Mononuclear cell (primary cell): ENCODE data around the gene EPB41. TPM values are rescaled to one million over a fixed set of nuclear protein-coding genes. Genes with fewer than 3 reads are reported as not detected.

Experiments
- H3K27me3 ChIP-seq: 2 replicates; pipeline ENCODE4 v1.6.0; 2011; ENCODE audit warnings: low read length, control low read depth; ENCODE audit not compliant: insufficient read depth
- H3K4me1 ChIP-seq: 2 replicates; pipeline ENCODE4 v1.5.1; 2011; ENCODE audit warnings: mild to moderate bottlenecking, low read length, control low read depth; ENCODE audit not compliant: insufficient read depth
- H3K4me3 ChIP-seq: 2 replicates; pipeline ENCODE4 v1.5.1; 2011; ENCODE audit warnings: mild to moderate bottlenecking, low read length, moderate library complexity
- H3K9me3 ChIP-seq: 2 replicates; pipeline ENCODE4 v1.5.1; 2011; ENCODE audit warnings: low read depth, mild to moderate bottlenecking, control low read depth, low read length
- total RNA-seq: library from RNA; depleted of rRNA; stranded (reverse); fragments of >200 nt; gene quantifications from one replicate; pipeline ENCODE4 v1.2.3, GENCODE V29; 2012

EPB41 gene
- total RNA-seq, 1 donor: 159 TPM

DNA sequence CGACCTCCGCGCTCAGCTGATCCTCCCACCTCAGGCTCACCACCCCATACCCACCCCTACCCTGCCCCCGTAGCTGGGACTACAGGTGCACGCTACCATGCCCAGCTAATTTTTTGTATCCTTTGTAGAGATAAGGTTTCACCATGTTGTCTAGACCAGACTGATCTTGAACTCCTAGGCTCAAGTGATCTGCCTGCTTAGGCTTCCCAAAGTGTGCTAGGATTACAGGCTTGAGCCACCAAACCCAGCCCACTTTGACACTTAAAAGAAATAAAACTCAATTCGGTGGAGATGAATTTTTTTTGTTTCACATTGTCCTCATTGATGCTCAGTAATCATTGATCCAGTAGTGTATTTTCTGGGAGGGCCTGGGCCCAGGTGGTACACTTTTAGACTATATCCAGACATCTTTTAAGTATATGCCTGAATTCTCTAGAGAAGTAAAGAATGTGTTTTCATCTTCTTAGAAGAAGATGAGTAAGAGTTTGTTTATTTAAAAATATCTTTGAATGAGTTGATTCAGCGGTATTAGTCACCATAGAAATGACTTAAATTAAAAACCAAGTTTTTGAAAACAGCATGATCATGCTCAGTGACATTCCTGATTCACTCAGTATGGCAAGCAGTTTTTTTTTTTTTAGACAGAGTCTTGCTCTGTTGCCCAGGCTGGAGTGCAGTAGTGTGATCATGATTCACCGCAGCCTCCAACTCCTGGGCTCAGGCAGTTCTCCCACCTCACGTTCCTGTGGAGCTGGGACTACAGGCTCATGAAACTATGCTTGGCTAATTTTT, 57.8 kb downstream of the EPB41 start:
- Histone ChIP-seq H3K27me3 (no peaks in the 10 kb centered on the region), H3K4me3 (no peak overlapping the region), H3K4me1 (peaks cover 10% of the 10 kb centered on the region), H3K9me3 (no peaks in the 10 kb centered on the region)

DNA sequence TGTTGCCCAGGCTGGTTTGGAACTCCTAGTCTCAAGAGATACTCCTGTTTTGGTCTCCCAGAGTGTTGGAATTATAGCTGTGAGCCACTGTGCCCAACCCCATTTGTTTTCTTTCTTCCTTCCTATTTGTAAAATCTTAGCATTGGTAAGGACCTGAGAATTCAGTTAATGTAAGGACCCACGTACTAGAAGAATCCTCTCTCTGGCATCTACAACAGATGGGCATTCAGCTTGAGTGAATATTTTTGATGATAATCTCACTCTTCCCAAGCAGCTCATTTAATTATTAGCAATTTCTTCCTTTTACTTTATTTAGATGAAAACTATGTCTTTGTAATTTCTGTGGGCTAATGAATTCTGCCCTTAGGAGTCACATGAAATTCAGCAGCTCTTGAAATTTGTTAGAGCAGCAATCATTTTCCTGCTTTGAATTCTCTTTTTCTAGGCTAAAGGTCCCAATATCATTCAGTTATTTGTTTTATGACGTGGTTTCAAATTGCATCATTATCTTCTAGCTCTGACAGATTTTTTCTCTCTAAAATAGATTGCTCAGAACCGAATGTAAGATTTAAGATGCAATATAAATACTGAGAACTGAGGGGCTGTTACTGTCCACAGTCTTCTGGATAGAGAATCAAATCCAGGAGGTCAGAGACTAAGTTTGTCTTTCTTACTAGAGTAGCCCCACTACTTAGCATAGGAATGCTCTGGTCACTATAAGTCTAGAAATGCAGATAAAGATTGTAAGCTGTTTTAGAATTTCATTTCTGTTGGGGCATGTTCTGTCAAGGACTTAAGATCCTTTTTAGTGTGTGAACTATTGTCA, 59.4 kb downstream of the EPB41 start:
- Histone ChIP-seq H3K4me1 (peaks cover 10% of the 10 kb centered on the region), H3K27me3 (no peaks in the 10 kb centered on the region), H3K4me3 (no peak overlapping the region), H3K9me3 (no peaks in the 10 kb centered on the region)

DNA sequence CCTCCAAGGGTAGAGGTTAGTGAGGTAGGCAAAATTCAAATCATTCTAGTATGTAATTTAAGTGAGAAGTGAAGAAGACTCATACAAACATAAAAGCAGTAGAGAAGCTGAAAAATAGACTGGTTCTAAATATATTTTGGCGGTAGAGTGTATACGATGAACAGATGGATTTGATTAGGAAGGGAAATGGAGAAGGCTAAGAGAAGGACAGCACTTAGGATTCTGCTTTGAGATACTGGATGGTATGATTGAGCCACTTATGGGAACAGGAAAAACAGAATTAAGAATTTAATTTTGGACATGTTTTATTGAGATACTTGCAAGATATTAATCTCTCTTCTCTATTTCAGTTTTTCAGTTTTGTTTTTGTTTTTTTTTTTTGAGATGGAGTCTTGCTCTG, 60.1 kb downstream of the EPB41 start:
- no peaks in the 10 kb centered on the region for H3K9me3 ChIP-seq
- H3K4me3 ChIP-seq: no peak overlapping the region

DNA sequence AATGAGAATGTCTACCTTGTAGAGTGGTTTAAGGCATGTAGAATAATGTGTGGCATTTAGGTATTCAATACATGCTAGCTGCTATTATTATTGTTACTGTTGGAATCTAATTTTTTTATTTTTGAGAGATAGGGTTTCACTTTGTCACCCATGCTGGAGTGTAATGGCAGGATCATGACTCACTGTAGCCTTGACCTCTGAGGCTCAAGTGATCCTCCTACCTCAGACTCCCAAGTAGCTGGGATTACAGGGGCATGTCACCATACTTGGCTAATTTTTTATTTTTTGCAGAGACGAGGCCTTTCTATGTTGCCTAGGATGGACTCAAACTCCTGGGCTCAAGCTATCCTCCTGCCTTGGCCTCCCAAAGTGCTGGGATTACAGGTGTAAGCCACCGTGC, 61.9 kb downstream of the EPB41 start:
- Histone ChIP-seq H3K4me3 (no peak overlapping the region), H3K27me3 (no peaks in the 10 kb centered on the region)

More for the DNA sequence above, 60.1 kb downstream of the EPB41 start:
- Histone ChIP-seq H3K4me1 (peaks cover 10% of the 10 kb centered on the region), H3K27me3 (no peaks in the 10 kb centered on the region)

DNA sequence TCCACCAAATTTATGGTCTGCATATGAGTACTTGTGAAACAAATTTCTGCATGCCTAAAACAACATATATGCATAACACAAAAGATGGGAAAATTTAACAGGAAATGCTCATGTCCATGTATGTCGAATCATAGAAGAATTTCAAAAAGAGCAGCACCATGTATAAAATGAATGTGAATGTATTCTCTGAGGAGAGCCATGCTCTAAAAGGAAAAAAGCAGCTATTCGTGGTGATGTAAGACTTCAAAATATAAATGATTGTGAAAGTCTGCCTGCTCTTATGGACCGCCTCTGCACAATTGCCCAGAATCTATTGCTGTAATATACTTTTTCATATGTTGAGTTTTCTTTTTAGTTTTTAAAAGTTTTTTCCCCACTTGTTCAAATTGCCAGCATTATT, 66.8 kb downstream of the EPB41 start:
- Histone ChIP-seq H3K9me3 (no peaks in the 10 kb centered on the region), H3K4me1 (peaks cover 3% of the 10 kb centered on the region), H3K27me3 (no peaks in the 10 kb centered on the region)

More for the DNA sequence above, 61.9 kb downstream of the EPB41 start:
- no peaks in the 10 kb centered on the region for H3K9me3 ChIP-seq
- peaks cover 10% of the 10 kb centered on the region for H3K4me1 ChIP-seq

DNA sequence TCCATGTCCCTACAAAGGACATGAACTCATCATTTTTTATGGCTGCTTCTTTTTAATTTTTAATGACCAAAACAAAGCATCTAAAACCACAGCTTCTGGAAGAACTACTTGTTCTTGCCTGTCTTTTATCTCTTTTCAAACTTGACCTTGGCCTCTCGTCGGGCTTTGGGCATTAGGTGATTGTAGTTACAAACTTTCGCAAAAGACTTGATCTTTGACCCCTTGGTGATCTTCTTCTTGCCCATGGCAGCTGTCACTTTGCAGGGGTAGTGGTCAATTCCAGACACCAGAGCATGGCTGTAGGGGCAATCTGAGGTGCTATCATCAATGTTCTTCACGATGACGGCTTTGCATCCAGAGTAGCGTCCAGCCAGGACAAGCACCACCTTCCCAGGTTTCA, 67.8 kb downstream of the EPB41 start:
- H3K27me3 ChIP-seq: no peaks in the 10 kb centered on the region
- H3K9me3 ChIP-seq: no peaks in the 10 kb centered on the region
- peaks cover 10% of the 10 kb centered on the region for H3K4me1 ChIP-seq
- no peak overlapping the region for H3K4me3 ChIP-seq

More for the DNA sequence above, 66.8 kb downstream of the EPB41 start:
- H3K4me3 ChIP-seq: no peak overlapping the region

DNA sequence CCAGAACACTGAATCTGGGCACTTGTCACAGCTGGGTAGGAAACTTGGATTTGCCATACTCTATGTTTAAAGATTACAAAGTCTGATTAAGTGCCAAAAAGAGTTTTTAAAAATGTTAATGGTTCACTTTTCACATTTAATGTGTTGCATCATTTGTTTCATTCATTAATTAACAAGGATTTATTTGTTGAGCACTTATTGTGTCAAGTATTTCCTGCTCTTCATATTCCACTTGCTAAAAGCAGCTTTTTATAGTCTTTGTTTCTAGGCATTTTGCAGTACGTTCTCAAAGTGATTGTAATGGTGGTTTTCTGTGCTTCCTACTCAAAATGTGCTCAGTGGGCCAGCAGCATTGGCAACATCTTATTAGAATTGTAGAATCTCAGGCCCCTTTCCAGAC, 68.7 kb downstream of the EPB41 start:
- no peaks in the 10 kb centered on the region for H3K27me3 ChIP-seq
- peaks cover 10% of the 10 kb centered on the region for H3K4me1 ChIP-seq
- no peaks in the 10 kb centered on the region for H3K9me3 ChIP-seq
- H3K4me3 ChIP-seq: no peak overlapping the region

DNA sequence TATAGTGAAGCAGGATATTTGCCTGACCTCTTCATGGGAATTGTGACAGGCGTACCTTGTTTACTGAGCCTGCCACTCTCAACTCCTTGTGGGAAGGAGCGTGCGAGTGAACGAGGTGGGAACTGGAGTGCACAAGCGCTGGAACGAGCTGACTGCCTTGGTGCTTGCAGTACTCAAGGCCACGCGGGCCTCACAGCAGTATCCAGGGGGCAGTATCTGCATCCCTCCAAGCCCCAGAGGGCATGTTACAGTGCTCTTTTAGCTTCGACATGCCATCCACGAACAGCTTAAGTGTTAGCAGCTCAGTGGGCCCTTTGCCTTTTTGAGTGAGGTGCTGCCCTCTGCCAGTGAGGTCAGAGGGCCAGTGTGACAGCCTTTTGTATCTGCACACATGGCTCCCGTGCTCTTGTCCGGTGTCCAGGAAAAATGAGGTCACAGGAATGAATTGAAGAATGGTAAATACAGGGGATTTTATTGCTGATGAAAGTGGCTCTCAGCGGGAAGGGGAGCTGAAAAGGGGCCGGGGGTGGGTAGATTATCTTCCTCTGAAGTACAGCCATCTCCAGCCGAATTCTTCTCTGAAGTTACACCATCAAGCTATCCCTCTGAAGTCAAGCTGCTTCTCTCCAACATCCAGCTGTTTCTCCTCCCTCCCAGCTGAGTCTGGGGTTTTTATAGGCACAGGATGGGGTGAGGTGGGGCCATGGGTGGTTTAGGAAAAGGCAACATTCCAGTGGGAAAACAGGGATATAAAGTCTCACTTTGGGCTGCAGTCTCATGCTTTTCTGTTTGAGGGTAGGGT, 69.3 kb downstream of the EPB41 start:
- H3K4me3 ChIP-seq: no peak overlapping the region
- no peaks in the 10 kb centered on the region for H3K9me3 ChIP-seq
- H3K27me3 ChIP-seq: no peaks in the 10 kb centered on the region
- H3K4me1 ChIP-seq: peaks cover 10% of the 10 kb centered on the region

DNA sequence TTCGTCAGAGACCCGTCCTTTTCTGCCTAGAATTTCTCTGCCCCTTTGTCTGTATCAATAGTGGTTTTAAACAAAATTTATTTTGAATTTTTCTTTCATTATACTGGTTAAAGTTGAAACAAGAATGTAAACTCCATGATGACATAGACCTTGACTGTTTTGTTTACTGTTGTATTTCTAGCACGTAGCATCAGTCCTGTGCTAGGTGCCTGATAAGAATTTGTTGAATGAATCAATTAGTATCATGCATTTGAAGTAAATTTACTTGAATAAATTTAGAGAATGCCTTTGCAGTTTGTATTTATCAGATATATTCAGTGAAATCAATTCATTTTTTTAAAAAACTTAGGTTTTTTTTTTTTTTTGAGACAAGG, 69.9 kb downstream of the EPB41 start:
- no peaks in the 10 kb centered on the region for H3K9me3 ChIP-seq
- peaks cover 10% of the 10 kb centered on the region for H3K4me1 ChIP-seq
- H3K4me3 ChIP-seq: no peak overlapping the region
- no peaks in the 10 kb centered on the region for H3K27me3 ChIP-seq

DNA sequence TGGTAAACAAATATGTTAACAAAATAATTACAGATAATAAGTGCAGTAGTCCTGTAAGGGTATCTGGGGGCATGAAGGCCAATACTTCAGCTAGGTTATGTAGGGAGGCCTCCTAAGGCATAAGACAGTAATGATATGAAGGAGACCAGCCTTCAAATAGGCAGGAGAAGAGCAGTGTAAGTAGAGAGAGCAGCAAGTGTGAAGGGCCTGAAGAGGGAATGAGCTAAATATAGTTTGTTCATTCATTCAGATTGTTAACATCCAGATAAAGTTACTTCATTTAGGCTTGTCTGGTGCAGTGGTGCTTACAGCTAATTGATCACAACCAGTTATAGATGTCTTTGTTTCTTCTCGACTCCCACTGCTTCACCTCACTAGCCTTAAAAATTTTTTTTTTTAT, 71.1 kb downstream of the EPB41 start:
- no peaks in the 10 kb centered on the region for H3K9me3 ChIP-seq
- H3K27me3 ChIP-seq: no peaks in the 10 kb centered on the region
- H3K4me3 ChIP-seq: no peak overlapping the region
- peaks cover 10% of the 10 kb centered on the region for H3K4me1 ChIP-seq

DNA sequence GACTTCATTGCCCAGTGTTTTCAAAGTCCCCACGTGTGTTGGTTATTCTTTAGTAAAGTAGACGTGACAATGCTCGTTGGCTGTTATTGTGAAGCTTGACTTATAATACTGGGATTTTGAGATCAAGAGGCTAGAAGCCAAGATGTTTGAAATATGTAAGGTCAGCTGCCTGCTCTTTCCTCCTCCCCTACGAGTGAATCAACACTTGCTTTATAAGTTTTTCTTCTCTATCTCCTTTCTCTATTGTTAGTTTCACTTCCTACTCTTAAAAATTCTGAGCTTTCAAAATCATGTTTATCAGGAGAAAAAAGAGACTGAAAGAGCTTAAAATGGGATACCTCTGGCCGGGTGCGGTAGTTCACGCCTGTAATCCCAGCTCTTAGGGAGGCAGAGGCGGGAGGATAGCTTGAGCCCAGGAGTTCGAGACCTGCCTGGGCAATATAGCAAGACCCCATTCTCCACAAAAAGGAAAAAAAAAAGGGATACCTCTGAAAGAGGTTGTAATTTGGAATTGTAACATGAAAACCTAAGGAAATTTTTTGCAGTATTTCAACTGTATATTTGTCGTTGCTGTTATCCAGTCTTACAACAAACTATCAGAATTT, 72.0 kb downstream of the EPB41 start:
- H3K9me3 ChIP-seq: no peaks in the 10 kb centered on the region
- H3K27me3 ChIP-seq: no peaks in the 10 kb centered on the region
- H3K4me1 ChIP-seq: peaks cover 10% of the 10 kb centered on the region
- H3K4me3 ChIP-seq: no peak overlapping the region

DNA sequence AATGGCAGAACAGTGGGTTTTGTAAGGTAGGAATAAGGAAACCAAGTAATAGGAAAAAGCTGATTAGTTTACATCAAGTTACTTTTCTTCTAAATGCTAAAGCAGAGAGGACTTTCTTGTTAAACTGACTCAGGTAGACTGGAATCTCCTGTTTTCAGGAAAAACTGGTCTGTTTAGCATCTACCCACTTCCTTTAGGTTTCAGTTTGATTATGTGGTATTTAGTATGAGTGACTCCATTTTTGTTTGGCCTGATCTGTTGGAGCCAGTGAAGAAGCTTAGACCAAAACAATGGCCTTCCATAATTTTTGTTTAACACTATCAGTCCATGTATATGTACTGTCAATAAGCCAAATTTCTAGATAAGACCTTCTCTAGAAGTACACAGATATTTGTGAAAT, 88.4 kb downstream of the EPB41 start:
- Histone ChIP-seq H3K4me3 (no peak overlapping the region), H3K9me3 (no peaks in the 10 kb centered on the region), H3K27me3 (no peaks in the 10 kb centered on the region), H3K4me1 (no peaks in the 10 kb centered on the region)

DNA sequence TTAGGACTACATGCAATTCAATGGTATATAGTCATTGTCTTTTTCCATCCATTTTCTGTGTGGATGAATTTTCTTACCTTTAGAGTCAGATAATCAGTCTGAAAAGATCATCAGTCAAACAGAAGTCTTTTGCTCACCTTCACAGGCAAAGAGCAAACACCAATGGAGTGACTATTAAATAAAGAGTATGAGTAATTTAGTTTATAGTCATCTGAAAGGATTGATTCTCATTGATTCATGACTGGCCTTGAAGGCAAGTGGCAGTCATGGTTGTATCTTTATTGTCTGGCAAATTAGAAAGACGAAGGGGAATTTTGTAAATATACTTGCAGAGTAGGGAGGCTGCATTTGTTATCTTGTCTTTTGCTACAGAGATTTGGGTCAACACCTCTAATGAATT, 89.9 kb downstream of the EPB41 start:
- Histone ChIP-seq H3K9me3 (no peaks in the 10 kb centered on the region), H3K4me3 (no peak overlapping the region), H3K27me3 (no peaks in the 10 kb centered on the region), H3K4me1 (no peaks in the 10 kb centered on the region)

DNA sequence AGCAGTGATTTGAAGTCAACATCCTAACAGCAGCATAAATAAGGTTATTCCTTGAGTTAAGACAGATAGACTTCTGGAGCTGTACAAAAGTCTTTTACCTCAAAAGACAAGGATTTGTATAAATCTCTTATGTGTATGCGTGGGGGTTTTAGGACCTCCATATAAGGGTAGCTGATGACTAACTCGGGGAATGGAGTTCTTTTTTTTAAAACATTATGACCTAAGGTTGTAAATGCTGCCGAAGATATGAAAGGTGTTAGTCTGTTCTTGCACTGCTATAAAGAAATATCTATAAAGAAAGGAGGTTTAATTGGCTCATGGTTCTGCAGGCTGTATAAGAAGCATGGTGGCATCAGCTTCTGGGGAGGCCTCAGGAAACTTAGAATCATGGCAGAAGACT, 90.4 kb downstream of the EPB41 start:
- H3K9me3 ChIP-seq: no peaks in the 10 kb centered on the region
- H3K27me3 ChIP-seq: no peaks in the 10 kb centered on the region
- H3K4me3 ChIP-seq: no peak overlapping the region
- H3K4me1 ChIP-seq: no peaks in the 10 kb centered on the region

DNA sequence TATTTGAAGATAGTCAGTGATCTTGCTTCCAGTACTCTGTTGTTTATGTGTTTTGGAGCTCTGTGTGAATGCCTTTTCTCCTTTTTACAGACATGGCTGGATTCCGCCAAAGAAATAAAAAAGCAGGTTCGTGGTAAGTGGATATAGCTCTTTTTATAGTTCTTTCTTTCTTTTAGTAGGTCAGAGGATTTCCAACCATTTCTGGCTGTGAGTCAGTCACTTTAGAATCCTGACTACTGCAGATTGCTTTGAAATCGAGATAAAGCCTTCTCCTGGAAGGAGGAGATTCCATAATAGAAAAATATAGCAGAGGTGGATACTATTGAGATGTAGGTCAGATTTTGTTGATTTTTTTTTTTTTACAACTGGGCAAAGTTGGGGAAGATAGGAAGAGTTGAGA, 97.4 kb downstream of the EPB41 start:
- H3K27me3 ChIP-seq: no peaks in the 10 kb centered on the region
- H3K4me3 ChIP-seq: no peak overlapping the region
- no peaks in the 10 kb centered on the region for H3K4me1 ChIP-seq
- no peaks in the 10 kb centered on the region for H3K9me3 ChIP-seq
